GM19468 (cell line): ENCODE measurements around the gene MARCHF2.

Experiments
- ATAC-seq: cut with Tn5 transposase; IDR thresholded peaks from one replicate; pipeline ENCODE4 v1.9.1; 2021; ENCODE audit warnings: mild to moderate bottlenecking, moderate library complexity, moderate number of reproducible peaks; ENCODE audit not compliant: unreplicated experiment; ENCODE audit errors: extremely low read depth

Gene MARCHF2

GRCh38 chr19:8469613-8470368 lies 56.7 kb downstream of the MARCHF2 start:
- no peak for ATAC-seq

GRCh38 chr19:8473648-8474476 lies 60.8 kb downstream of the MARCHF2 start:
- peak; percentile 34 for ATAC-seq

GRCh38 chr19:8475005-8475404 lies 61.9 kb downstream of the MARCHF2 start:
- no peak for ATAC-seq

GRCh38 chr19:8476524-8476923 lies 63.4 kb downstream of the MARCHF2 start:
- ATAC-seq, result no peak

GRCh38 chr19:8477889-8478288 lies 64.8 kb downstream of the MARCHF2 start:
- no peak for ATAC-seq

- no peak for ATAC-seq
Observed at GRCh38 chr19:8478598-8478997, 65.5 kb downstream of the MARCHF2 start.

GRCh38 chr19:8481201-8481600 lies 68.1 kb downstream of the MARCHF2 start:
- no peak for ATAC-seq

GRCh38 chr19:8481616-8482015 lies 68.5 kb downstream of the MARCHF2 start:
- ATAC-seq, result no peak

- ATAC-seq, result no peak
Observed at GRCh38 chr19:8482696-8483095, 69.6 kb downstream of the MARCHF2 start.

GRCh38 chr19:8483165-8483564 lies 70.1 kb downstream of the MARCHF2 start:
- ATAC-seq, result no peak

- ATAC-seq, result no peak
Observed at GRCh38 chr19:8484331-8484894, 71.3 kb downstream of the MARCHF2 start.

GRCh38 chr19:8485561-8486371 lies 72.7 kb downstream of the MARCHF2 start:
- ATAC-seq, result no peak

- ATAC-seq, result no peak
Observed at GRCh38 chr19:8486661-8487136, 73.6 kb downstream of the MARCHF2 start.

GRCh38 chr19:8487137-8487851 lies 74.2 kb downstream of the MARCHF2 start:
- peak; percentile 21 for ATAC-seq

- no peak for ATAC-seq
Observed at GRCh38 chr19:8488365-8488764, 75.3 kb downstream of the MARCHF2 start.
